Pulmonary artery endothelial cell (primary cell): Measurements from ENCODE around the gene POU2F2. TPM values are rescaled to one million over a fixed set of nuclear protein-coding genes. Genes with fewer than 3 reads are reported as not detected.
"Not testable (repeated sequence)": the region's sequence is repeated elsewhere in the genome, so short reads cannot be mapped to it uniquely, and the experiment has no call there.

Experiments
- DNase-seq: peaks from one replicate; pipeline ENCODE4 v3.0.0-alpha.2; 2011; ENCODE audit warnings: low read depth, low spot score
- total RNA-seq: library from RNA; depleted of rRNA; stranded (reverse); fragments of >200 nt; gene quantifications from 2 replicates; pipeline ENCODE4 v1.2.3, GENCODE V29; 2014

Gene POU2F2
- total RNA-seq, 1 donor from 2014 or later = 0.26 TPM

GRCh38 chr19:42062381-42062780 is 69.9 kb downstream of the POU2F2 start:
- no peak for DNase-seq

GRCh38 chr19:42060117-42060516 is 72.1 kb downstream of the POU2F2 start:
- no peak for DNase-seq

- no peak for DNase-seq
Measured at GRCh38 chr19:42059196-42059595, 73.0 kb downstream of the POU2F2 start.

GRCh38 chr19:42057846-42058245 is 74.4 kb downstream of the POU2F2 start:
- DNase-seq = no peak

- no peak for DNase-seq
Measured at GRCh38 chr19:42054205-42054604, 78.0 kb downstream of the POU2F2 start.

- DNase-seq = no peak
Measured at GRCh38 chr19:42053037-42053935, 79.0 kb downstream of the POU2F2 start.

- DNase-seq = no peak
Measured at GRCh38 chr19:42052241-42052863, 79.9 kb downstream of the POU2F2 start.

- no peak for DNase-seq
Measured at GRCh38 chr19:42051166-42052115, 80.8 kb downstream of the POU2F2 start.

- no peak for DNase-seq
Measured at GRCh38 chr19:42048992-42049391, 83.3 kb downstream of the POU2F2 start.

GRCh38 chr19:42045575-42045974 is 86.7 kb downstream of the POU2F2 start:
- DNase-seq = no peak

- no peak for DNase-seq
Measured at GRCh38 chr19:42042455-42043170, 89.6 kb downstream of the POU2F2 start.

- not testable (repeated sequence) for DNase-seq
Measured at GRCh38 chr19:42040491-42040890, 91.8 kb downstream of the POU2F2 start.

- DNase-seq = no peak
Measured at GRCh38 chr19:42040031-42040430, 92.2 kb downstream of the POU2F2 start.

- no peak for DNase-seq
Measured at GRCh38 chr19:42038666-42039065, 93.6 kb downstream of the POU2F2 start.

- no peak for DNase-seq
Measured at GRCh38 chr19:42037649-42038048, 94.6 kb downstream of the POU2F2 start.

Other genes starting within 250 kb of the POU2F2 start
- 46.3 and 53.8 TPM in 2 replicates for gene ARHGEF1, start 249.3 kb downstream of the POU2F2 start, total RNA-seq
- gene ERFL, start 204.0 kb downstream of the POU2F2 start, total RNA-seq = not detected in 2 replicates
- gene RABAC1, start 173.1 kb downstream of the POU2F2 start, total RNA-seq = 95.2 and 157 TPM in 2 replicates
- gene ATP1A3, start 138.2 kb downstream of the POU2F2 start, total RNA-seq = 0.07 TPM in 1 of 2 replicates, not detected in the other
- gene GRIK5, start 62.2 kb downstream of the POU2F2 start, total RNA-seq = 2.2 and 5.7 TPM in 2 replicates
- 11.9 and 15.1 TPM in 2 replicates for gene ZNF574, start 56.3 kb downstream of the POU2F2 start, total RNA-seq
- gene DEDD2, start 85.2 kb upstream of the POU2F2 start, total RNA-seq = 16.2 and 29.1 TPM in 2 replicates
- 8.0 and 10.1 TPM in 2 replicates for gene ZNF526, start 87.9 kb upstream of the POU2F2 start, total RNA-seq
- 14.0 and 15.4 TPM in 2 replicates for gene GSK3A, start 110.2 kb upstream of the POU2F2 start, total RNA-seq
- gene ERF, start 122.7 kb upstream of the POU2F2 start, total RNA-seq = 22.6 and 27.3 TPM in 2 replicates
- gene CIC, start 136.8 kb upstream of the POU2F2 start, total RNA-seq = 15.4 and 16.1 TPM in 2 replicates
- 0.21 and 0.26 TPM in 2 replicates for gene PRR19, start 169.7 kb upstream of the POU2F2 start, total RNA-seq
- 27.3 and 33.4 TPM in 2 replicates for gene PAFAH1B3, start 170.2 kb upstream of the POU2F2 start, total RNA-seq
- gene TMEM145, start 180.9 kb upstream of the POU2F2 start, total RNA-seq = not detected in 2 replicates
- 24.6 and 27.5 TPM in 2 replicates for gene MEGF8, start 193.2 kb upstream of the POU2F2 start, total RNA-seq